ENCODE results near the gene FIGNL1. TPM values are rescaled to one million over a fixed set of nuclear protein-coding genes. Genes with fewer than 3 reads are reported as not detected.

Gene FIGNL1
- total and polyA plus RNA-seq, 2 donors (not counting 1 experiment from before 2014, with no cell fraction given), result 3.6 to 24.5 TPM

GRCh38 chr7:50492770-50493519 lies 42.8 kb upstream of the FIGNL1 start:
- Mint-ChIP-seq H3K4me1 (no peaks in the 10 kb centered on the region), H3K9me3 (ENCODE audit: insufficient read depth) (no peaks in the 10 kb centered on the region), H3K27me3 (peaks cover 34% of the 10 kb centered on the region), H3K4me3 (no peak overlapping the region), H3K27ac (no peak overlapping the region)
- 94% methylated on average over 30 of the region's 30 CpGs for WGBS (ENCODE audit: insufficient coverage)
- Histone ChIP-seq H3K4me3 (ENCODE audit: control extremely low read depth in 1 of 5, extremely low read depth in 1 of 5, insufficient read depth in 1 of 5, low read depth in 2 of 5, low read length in 4 of 5) (no peak overlapping the region), H3K36me3 (replicated peaks in 1 of 2; ENCODE audit: control extremely low read depth in 1 of 2, control insufficient read depth in 1 of 2, extremely low read depth in 1 of 2, insufficient read depth in 2 of 2, low read length in 1 of 2) (no peaks in the 10 kb centered on the region), H3K9ac (ENCODE audit: low read length) (no peak overlapping the region), H3K4me2 (replicated peaks; ENCODE audit: low read depth, low read length, poor library complexity, severe bottlenecking) (no peak overlapping the region), H3K79me2 (ENCODE audit: control insufficient read depth, insufficient read depth, low read length) (no peaks in the 10 kb centered on the region), H3K27me3 (replicated peaks in 1 of 4; ENCODE audit: control extremely low read depth in 1 of 4, control insufficient read depth in 3 of 4, insufficient read depth in 4 of 4, low read length in 3 of 4) (peaks cover 0 to 3% (median 0%) of the 10 kb centered on the region in 4 experiments), H2AFZ (ENCODE audit: insufficient read depth, low read depth, low read length, poor library complexity, severe bottlenecking) (no peak overlapping the region), H3K9me3 (ENCODE audit: control extremely low read depth in 1 of 3, control insufficient read depth in 2 of 3, insufficient read depth in 1 of 3, low read length in 2 of 3) (peaks cover 0 to 4% (median 0%) of the 10 kb centered on the region in 3 donors), H3K4me1 (ENCODE audit: control insufficient read depth in 2 of 2, insufficient read depth in 2 of 2, low read length in 2 of 2) (no peaks in the 10 kb centered on the region), H3K27ac (ENCODE audit: low read length in 2 of 2) (no peak overlapping the region), H4K20me1 (ENCODE audit: control insufficient read depth, insufficient read depth, low read length, poor library complexity, severe bottlenecking) (no peaks in the 10 kb centered on the region)
- no peak for TF ChIP-seq EZH2 (IDR thresholded peaks at IDR 0.05; ENCODE audit: borderline replicate concordance, insufficient read depth, low read depth, low read length, poor library complexity, severe bottlenecking)
- ATAC-seq (ENCODE audit: low read depth) (no peak), DNase-seq (no peak)
- intact Hi-C loops (cut with micrococcal nuclease), result no loop called here
- ChIA-PET POLR2A (no interaction called here), CTCF (no interaction called here)

DNA sequence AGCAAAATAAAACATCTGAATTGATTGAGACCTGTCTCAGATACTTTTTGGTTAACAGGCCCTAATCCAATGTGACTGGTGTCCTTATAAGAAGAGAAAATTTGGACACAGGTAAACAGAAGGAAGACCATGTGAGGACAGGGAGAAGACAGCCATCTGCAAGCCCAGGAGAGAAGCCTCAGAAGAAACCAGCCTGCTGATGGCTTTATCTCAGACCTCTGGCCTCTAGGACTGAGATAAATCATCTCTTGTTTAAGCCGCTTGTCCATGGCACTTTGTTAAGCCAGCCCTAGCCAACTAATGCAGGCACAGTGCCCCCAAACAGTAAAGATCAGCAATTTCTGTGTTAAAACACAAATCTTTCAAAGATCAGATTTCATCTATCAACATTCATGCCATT lies 41.8 kb upstream of the FIGNL1 start:
- Histone ChIP-seq H3K27me3 (replicated peaks in 1 of 4; ENCODE audit: control extremely low read depth in 1 of 4, control insufficient read depth in 3 of 4, insufficient read depth in 4 of 4, low read length in 3 of 4) (peaks cover 0 to 3% (median 0%) of the 10 kb centered on the region in 4 experiments), H3K9me3 (ENCODE audit: control extremely low read depth in 1 of 3, control insufficient read depth in 2 of 3, insufficient read depth in 1 of 3, low read length in 2 of 3) (peaks cover 0 to 4% (median 0%) of the 10 kb centered on the region in 3 donors), H3K4me1 (ENCODE audit: control insufficient read depth in 2 of 2, insufficient read depth in 2 of 2, low read length in 2 of 2) (no peaks in the 10 kb centered on the region), H3K79me2 (ENCODE audit: control insufficient read depth, insufficient read depth, low read length) (no peaks in the 10 kb centered on the region), H3K9ac (ENCODE audit: low read length) (no peak overlapping the region), H3K4me3 (ENCODE audit: control extremely low read depth in 1 of 5, extremely low read depth in 1 of 5, insufficient read depth in 1 of 5, low read depth in 2 of 5, low read length in 4 of 5) (no peak overlapping the region), H3K36me3 (replicated peaks in 1 of 2; ENCODE audit: control extremely low read depth in 1 of 2, control insufficient read depth in 1 of 2, extremely low read depth in 1 of 2, insufficient read depth in 2 of 2, low read length in 1 of 2) (no peaks in the 10 kb centered on the region), H4K20me1 (ENCODE audit: control insufficient read depth, insufficient read depth, low read length, poor library complexity, severe bottlenecking) (no peaks in the 10 kb centered on the region), H3K27ac (ENCODE audit: low read length in 2 of 2) (no peak overlapping the region), H2AFZ (ENCODE audit: insufficient read depth, low read depth, low read length, poor library complexity, severe bottlenecking) (no peak overlapping the region), H3K4me2 (replicated peaks; ENCODE audit: low read depth, low read length, poor library complexity, severe bottlenecking) (no peak overlapping the region)
- ChIA-PET POLR2A (no interaction called here), CTCF (no interaction called here)
- Mint-ChIP-seq H3K27me3 (peaks cover 24% of the 10 kb centered on the region), H3K4me1 (no peaks in the 10 kb centered on the region), H3K4me3 (no peak overlapping the region), H3K27ac (no peak overlapping the region), H3K9me3 (ENCODE audit: insufficient read depth) (no peaks in the 10 kb centered on the region)
- intact Hi-C loops (cut with micrococcal nuclease), result no loop called here
- TF ChIP-seq EZH2 (IDR thresholded peaks at IDR 0.05; ENCODE audit: borderline replicate concordance, insufficient read depth, low read depth, low read length, poor library complexity, severe bottlenecking) (no peak), CTCF (IDR thresholded peaks at IDR 0.05) (no peak)
- DNase-seq, result no peak
- WGBS (ENCODE audit: insufficient coverage), result 100% methylated on average over 1 of the region's 1 CpG
- ATAC-seq (ENCODE audit: low read depth), result no peak

Data from B cell (primary cell).